DND-41 (cell line): ENCODE data around the gene SRGAP2C.
"Not testable (repeated sequence)": the region's sequence is repeated elsewhere in the genome, so short reads cannot be mapped to it uniquely, and the experiment has no call there.

Source experiments
- ATAC-seq: fragments of 200-7000 bp; cut with Tn5 transposase; 3 replicates; pipeline ENCODE4 v1.9.1; 2021; ENCODE audit warnings: low read depth; ENCODE audit not compliant: insufficient read depth
- DNase-seq: peaks from one replicate; pipeline ENCODE4 v3.0.0-alpha.2; 2020
- H2AFZ ChIP-seq: 2 replicates; pipeline ENCODE4 v1.6.0; 2012; ENCODE audit warnings: low read depth, low read length
- H3K27ac ChIP-seq: 2 replicates; pipeline ENCODE4 v1.5.1; 2012; ENCODE audit warnings: low read length, inconsistent platforms
- H3K27me3 ChIP-seq: fragments of 200-600 bp; sonication (generic); 2 replicates; pipeline ENCODE4 v1.6.0; 2012; ENCODE audit warnings: low read length, mild to moderate bottlenecking, inconsistent platforms; ENCODE audit not compliant: insufficient read depth, poor library complexity
- H3K36me3 ChIP-seq: 2 replicates; pipeline ENCODE4 v1.5.1; 2012; ENCODE audit warnings: low read length, inconsistent platforms; ENCODE audit not compliant: insufficient read depth
- H3K4me1 ChIP-seq: 2 replicates; pipeline ENCODE4 v1.5.1; 2012; ENCODE audit warnings: mild to moderate bottlenecking, low read length; ENCODE audit not compliant: insufficient read depth
- H3K4me2 ChIP-seq: 2 replicates; pipeline ENCODE4 v1.6.0; 2012; ENCODE audit warnings: mild to moderate bottlenecking, moderate library complexity, low read length, inconsistent platforms; ENCODE audit not compliant: insufficient read depth
- H3K4me3 ChIP-seq, 2 experiments: fragments of 200-600 bp in 1 of 2; shearing (Covaris generic) in 1 of 2; 2 replicates each; pipeline ENCODE4 v1.5.1; 2012 to 2016; ENCODE audit warnings: inconsistent platforms in 2 of 2, low read length in 2 of 2, mild to moderate bottlenecking in 2 of 2, low read depth in 1 of 2, moderate library complexity in 1 of 2
- H3K79me2 ChIP-seq: 2 replicates; pipeline ENCODE4 v1.6.0; 2012; ENCODE audit warnings: low read length, inconsistent platforms; ENCODE audit not compliant: insufficient read depth
- H3K9ac ChIP-seq: 2 replicates; pipeline ENCODE4 v1.6.0; 2012; ENCODE audit warnings: low read depth, mild to moderate bottlenecking, inconsistent platforms, low read length, moderate library complexity
- H3K9me3 ChIP-seq: 2 replicates; pipeline ENCODE4 v1.5.1; 2012; ENCODE audit warnings: low read length, moderate library complexity, mild to moderate bottlenecking, inconsistent platforms; ENCODE audit not compliant: insufficient read depth, severe bottlenecking
- H4K20me1 ChIP-seq: 2 replicates; pipeline ENCODE4 v1.6.0; 2012; ENCODE audit warnings: low read length; ENCODE audit not compliant: insufficient read depth
- CTCF ChIP-seq: IDR thresholded peaks from 2 replicates; pipeline ENCODE4 v1.5.1; 2012; ENCODE audit warnings: borderline replicate concordance, low read length, moderate library complexity, mild to moderate bottlenecking; ENCODE audit not compliant: poor library complexity, severe bottlenecking; ENCODE audit errors: extremely low read depth

The SRGAP2C gene

DNA sequence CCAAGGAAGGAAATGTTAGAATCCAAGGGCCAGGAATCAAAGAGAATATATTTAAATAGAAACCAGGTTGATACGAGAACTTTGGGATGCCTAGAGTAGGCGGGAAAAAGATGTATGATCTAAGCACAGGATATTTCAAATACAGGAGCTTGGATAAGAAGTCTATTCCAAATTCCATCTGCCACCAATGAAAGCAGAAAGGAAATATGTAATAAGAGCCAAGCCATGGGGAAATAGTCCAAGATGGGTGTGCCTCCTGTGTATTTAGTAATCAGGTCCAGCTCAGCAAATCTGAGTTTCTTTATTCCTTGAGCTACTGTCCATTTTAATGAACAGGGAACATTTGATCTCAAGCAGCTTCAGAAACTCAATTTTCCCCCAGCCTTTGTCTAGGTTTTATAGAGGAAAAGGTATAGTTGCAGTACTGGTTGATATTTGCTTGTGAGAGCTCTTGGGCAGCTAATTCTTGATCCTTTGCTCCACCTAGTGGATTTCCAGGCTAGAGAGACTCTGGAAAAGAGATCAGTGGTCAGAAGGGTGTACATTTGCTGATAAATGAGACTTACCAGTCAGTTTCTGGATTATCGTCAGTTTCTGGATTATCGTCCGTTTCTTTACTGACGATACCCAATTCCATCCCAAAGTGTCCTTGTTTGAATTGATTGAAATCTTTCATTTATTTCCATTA lies 29.0 kb upstream of the SRGAP2C start:
- H3K36me3 ChIP-seq, H3K9ac ChIP-seq, H3K27ac ChIP-seq, H3K79me2 ChIP-seq, H4K20me1 ChIP-seq, H3K4me3 ChIP-seq, H3K9me3 ChIP-seq, H2AFZ ChIP-seq, DNase-seq, H3K4me2 ChIP-seq, ATAC-seq, H3K27me3 ChIP-seq, H3K4me1 ChIP-seq: not testable (repeated sequence)
- peak; percentile 4 for TF ChIP-seq CTCF

DNA sequence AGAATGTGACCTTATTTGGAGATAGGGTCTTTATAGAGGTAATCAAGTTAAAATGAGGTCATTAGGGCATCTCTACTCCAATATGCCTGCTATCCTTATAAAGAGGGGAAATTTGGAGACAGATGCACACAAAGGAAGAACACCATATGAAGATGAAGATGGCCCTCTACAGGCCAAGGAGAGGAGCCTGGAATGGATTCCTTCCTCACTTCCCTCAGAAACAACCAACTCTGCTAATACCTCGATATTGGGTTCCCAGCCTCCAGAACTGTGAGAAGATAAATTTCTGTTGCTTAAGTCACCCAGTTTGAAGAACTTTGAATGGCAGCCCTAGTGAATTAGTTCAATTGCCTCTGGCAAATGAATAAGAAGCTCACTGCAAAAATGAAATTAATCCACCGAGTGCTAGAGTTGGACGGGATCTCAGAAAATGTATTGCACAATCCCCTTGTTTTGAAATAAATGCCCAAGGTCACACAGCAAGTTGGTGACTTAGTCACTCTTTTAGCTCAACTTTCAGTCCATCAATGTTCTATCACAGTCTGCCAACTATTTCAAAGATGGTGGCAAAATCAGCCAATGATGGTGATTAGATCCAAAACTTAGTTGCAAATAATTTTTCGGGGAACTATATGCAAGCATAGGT lies 27.7 kb upstream of the SRGAP2C start:
- not testable (repeated sequence) for H3K4me3 ChIP-seq, H3K79me2 ChIP-seq, H4K20me1 ChIP-seq, ATAC-seq, H3K9ac ChIP-seq, H3K4me1 ChIP-seq, H2AFZ ChIP-seq, DNase-seq, H3K4me2 ChIP-seq, H3K27ac ChIP-seq, H3K27me3 ChIP-seq, H3K36me3 ChIP-seq, H3K9me3 ChIP-seq

DNA sequence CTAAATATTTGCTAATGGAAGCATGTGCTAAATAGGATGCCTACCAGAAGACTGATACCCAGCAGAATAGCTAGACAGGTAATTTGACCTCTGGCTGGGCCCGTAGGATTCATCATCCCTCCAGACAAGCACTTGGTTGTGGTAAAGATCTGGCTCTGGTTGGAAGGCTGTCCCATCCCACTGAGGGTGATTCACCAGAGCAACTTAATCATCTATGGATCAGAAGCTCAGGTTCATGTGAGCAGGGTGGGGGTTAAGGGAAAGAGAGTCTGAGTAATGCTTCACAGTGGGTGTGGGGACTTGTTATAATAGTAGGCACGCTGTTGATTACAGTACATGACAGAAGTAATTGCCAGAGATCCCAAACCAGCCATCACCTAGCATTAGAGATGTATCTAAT lies 27.2 kb upstream of the SRGAP2C start:
- DNase-seq, H2AFZ ChIP-seq, H3K4me1 ChIP-seq, H3K9me3 ChIP-seq, H3K36me3 ChIP-seq, H3K27ac ChIP-seq, H3K4me3 ChIP-seq, H4K20me1 ChIP-seq, H3K27me3 ChIP-seq, H3K79me2 ChIP-seq, H3K4me2 ChIP-seq, ATAC-seq, H3K9ac ChIP-seq: not testable (repeated sequence)

GRCh38 chr1:121160118-121160517 lies 24.7 kb upstream of the SRGAP2C start:
- not testable (repeated sequence) for H3K4me2 ChIP-seq, H3K27me3 ChIP-seq, H3K4me1 ChIP-seq, H3K9me3 ChIP-seq, H3K4me3 ChIP-seq, H3K27ac ChIP-seq, H2AFZ ChIP-seq, H3K36me3 ChIP-seq, DNase-seq, H3K9ac ChIP-seq, ATAC-seq, H4K20me1 ChIP-seq, H3K79me2 ChIP-seq

DNA sequence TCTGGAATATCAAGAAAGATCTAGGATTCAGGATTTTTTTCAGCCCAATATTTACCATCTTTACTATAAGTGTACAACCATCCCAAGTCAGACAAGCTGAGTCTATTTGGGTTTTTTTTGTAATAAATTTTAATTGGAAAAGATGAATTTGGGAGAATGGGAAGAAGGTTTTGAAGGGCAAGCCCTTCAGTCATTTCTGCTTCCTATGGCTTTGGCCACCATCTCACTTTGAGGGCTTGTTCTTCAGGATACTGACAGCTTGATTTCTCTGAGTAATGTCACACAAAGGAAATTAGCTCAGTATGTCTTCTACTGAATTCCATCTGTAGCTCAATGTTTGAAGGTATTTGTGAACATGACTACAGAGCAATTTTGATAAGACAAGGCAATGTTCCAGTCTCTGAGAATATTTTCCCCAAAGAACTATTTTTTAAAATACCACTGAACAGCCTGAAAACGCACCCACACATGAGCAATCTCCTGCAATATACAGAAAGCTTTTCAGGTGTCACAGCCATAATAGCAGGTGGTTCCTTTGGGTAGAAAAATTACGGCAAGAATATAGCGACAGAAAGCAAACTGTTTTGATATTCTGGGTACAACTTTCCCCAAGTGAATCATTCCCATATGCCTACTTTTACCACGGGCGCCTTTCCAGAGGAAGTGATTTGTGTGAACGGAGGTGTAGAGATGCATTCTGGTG lies 23.4 kb upstream of the SRGAP2C start:
- not testable (repeated sequence) for H3K36me3 ChIP-seq, H3K9ac ChIP-seq, H3K27me3 ChIP-seq, H4K20me1 ChIP-seq, H2AFZ ChIP-seq, H3K27ac ChIP-seq, H3K4me3 ChIP-seq, H3K79me2 ChIP-seq, H3K9me3 ChIP-seq, H3K4me2 ChIP-seq, H3K4me1 ChIP-seq, ATAC-seq, DNase-seq

- H3K27me3 ChIP-seq, H3K79me2 ChIP-seq, H3K9me3 ChIP-seq, H3K27ac ChIP-seq, H3K4me1 ChIP-seq, H4K20me1 ChIP-seq, H3K4me3 ChIP-seq, H3K36me3 ChIP-seq, ATAC-seq, H3K9ac ChIP-seq, H2AFZ ChIP-seq, H3K4me2 ChIP-seq, DNase-seq: not testable (repeated sequence)
Observed at GRCh38 chr1:121163850-121164757, 20.7 kb upstream of the SRGAP2C start.

- not testable (repeated sequence) for H3K27me3 ChIP-seq, H3K36me3 ChIP-seq, DNase-seq, H3K9ac ChIP-seq, H3K4me1 ChIP-seq, H2AFZ ChIP-seq, H3K9me3 ChIP-seq, H3K4me3 ChIP-seq, H4K20me1 ChIP-seq, H3K27ac ChIP-seq, H3K4me2 ChIP-seq, H3K79me2 ChIP-seq, ATAC-seq
Observed at GRCh38 chr1:121165296-121165695, 19.5 kb upstream of the SRGAP2C start.
